NOMO-1 (cell line): ENCODE measurements around the gene PCBD2.
"Not testable (repeated sequence)": the region's sequence is repeated elsewhere in the genome, so short reads cannot be mapped to it uniquely, and the experiment has no call there.

Experiments used
- DNase-seq, 2 experiments: peaks; one replicate each; lab custom pipeline; 2025; ENCODE audit not compliant: unreplicated experiment in 2 of 2; lab: John Stamatoyannopoulos, UW

Gene PCBD2

DNA sequence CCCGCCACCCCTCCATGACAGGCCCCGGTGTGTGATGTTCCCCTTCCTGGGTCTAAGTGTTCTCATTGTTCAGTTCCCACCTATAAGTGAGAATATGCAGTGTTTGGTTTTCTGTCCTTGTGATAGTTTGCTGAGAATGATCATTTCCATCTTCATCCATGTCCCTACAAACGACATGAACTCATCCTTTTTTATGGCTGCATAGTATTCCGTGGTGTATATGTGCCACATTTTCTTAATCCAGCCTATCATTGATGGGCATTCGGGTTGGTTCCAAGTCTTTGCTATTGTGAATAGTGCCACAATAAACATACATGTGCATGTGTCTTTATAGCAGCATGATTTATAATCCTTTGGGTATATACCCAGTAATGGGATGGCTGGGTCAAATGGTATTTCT, 93.1 kb downstream of the PCBD2 start:
- not testable (repeated sequence) for DNase-seq

DNA sequence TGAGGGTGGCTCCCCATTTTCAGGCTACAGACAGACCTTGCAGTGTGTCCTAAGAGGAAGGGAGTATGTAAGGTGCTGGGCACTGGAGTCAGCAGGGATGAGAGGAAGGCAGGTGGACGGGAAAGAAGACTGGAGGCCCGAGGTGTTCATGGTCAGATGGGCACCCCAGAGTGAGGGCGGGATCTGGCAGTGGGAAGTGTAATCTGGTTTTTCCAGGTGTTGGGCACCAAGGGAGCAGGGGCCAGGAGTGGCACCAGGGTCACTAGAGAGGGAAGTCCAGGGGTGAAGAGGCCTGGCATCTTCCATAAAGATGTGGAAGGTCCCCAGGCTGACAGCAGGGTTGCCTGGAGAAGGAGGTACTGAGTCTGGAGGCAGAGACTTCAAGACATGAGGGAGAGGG, 99.4 kb downstream of the PCBD2 start:
- DNase-seq, result no peak

DNA sequence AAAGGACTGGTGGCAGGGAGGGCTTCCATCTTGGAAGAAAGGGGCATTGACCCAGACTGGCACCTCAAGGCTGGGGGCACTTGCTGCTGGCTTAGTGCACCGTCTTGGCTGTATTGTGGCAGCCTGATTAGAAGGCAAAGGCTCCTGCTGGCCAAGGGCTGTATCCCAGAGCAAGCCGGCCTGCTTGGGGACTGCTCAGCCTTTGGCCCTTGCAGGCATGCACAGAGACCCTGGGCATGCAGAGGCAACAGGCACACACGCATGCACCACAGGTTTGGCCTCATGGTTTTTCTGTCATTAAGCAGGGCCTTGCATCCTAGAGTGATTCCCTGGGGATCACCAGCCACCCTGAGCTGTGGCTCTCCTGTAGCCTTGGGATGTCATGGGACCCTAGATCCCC, 100.1 kb downstream of the PCBD2 start:
- DNase-seq, result no peak

DNA sequence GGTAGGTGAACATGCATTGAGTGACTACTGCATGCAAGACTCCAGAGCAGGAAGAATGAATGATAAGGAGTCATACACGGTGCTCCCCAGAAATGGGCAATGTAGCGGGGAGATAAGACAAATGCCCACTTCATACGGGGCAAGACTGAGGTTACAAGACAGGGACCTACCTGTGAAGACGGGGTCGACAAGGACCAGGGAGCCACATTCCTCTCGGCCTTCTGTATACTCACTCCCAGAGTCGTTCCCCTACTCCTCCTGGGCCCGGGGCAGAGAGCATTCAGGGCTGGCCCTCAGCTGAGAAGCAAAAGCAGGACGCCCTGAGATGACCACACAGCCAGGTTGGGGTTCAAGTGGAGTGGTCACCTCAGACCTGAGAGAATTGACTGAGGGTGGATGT, 102.4 kb downstream of the PCBD2 start:
- DNase-seq, result no peak

DNA sequence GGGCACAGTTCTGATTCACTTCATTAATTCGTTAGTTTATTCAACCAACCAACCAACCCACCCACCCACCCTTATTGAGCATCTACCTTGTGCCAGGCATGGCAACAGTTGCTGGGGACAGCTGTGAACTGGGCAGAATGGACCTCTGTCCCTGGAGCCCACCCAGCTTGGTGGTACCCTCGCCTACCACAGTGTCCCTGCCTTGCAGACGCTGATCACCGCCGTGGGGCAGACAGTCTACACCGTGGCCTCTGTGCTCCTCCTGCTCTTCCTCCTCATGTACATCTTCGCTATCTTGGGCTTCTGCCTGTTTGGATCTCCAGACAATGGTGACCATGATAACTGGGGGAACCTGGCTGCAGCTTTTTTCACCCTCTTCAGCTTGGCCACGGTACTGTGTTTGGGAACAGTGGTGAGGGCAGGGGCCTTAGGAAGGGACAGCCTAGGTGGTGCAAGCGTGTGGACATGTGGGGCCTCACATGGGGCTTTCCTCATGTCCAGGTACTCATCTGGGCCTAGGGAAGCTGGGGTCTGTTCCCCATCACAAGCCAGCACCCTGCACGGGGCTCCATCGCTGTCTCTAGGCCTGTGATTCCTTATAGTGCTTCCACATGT, 102.9 kb downstream of the PCBD2 start:
- DNase-seq, result no peak

DNA sequence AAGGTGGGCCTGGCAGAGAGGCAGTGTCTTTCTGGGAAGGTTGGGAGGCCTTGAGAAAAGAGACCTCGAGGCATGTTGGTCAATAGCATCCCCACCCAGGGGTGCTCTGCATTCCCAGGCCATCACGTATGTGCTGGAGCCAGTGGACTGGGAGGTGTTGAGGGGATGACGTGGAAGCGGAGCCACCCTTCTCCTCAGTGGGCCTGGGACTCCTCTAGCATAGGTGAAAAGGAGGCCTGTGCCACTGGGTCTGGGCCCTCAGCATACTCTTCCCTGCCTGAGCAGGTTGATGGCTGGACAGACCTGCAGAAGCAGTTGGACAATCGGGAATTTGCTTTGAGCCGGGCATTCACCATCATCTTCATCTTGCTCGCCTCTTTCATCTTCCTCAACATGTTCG, 103.6 kb downstream of the PCBD2 start:
- no peak for DNase-seq

DNA sequence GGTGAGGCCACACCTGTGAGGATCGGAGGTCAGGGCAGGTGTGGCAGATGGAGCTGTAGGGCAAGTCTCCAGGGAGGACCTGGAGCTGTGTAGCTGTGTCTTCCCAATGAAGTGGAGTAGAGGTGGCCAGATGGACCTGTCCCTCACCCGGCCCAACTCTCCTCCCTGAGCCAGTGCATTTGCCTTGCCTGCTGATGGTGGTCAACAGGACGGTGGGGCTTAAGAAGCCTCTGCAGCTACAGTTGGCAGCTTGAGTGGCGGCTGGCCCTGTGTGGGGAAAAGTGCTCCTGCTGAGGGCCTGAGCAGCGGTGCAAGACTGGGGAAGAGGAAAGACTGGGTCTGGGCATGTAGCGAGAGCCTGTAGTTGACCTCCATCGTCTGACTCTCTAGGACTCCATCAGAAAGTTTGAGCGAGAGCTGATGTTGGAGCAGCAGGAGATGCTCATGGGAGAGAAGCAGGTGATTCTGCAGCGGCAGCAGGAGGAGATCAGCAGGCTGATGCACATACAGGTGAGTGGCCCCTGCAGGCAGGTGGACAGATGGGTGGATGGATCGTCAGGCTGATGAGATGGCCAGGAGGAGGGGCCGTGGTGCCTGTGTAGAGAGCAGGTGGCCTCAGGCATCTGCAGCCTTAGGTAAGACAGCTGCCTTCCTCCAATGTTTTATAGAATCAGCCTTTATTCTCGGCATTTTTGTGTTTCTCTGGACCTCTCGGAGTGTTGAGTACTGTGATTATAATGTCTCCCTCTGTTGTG, 104.2 kb downstream of the PCBD2 start:
- DNase-seq, result no peak

DNA sequence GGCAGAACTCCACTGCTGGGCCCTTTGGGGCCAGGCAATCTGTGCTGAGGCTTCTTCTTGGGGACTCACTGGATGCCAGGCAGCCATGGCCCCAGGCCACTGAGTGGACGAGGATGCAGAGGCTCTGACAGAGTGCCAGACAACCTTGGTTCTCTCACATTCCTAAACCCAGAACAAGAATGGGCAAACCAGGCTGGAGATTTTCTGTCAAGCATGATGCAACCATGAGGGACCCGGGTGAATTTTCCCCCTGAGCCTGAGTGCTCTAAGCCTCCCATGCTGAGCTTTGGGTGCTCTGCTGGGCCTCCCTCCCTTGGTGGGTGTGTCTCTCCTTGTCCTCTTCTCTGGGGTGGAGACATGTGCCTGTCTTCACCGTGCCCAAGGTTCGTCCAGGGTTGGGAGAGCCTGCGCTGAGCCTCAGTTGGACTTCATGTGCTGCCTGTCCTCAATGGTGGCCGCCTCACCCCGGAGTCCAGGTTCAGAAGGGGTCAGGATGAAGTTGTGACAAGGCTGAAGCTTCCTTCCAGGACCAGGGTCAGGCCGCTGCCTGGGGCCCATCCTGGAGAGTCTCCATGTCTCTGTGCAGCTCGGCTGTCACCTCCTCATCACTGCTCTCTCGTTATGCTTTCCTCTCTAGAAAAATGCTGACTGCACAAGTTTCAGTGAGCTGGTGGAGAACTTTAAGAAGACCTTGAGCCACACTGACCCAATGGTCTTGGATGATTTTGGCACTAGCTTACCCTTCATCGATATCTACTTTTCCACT, 105.0 kb downstream of the PCBD2 start:
- no peak for DNase-seq

DNA sequence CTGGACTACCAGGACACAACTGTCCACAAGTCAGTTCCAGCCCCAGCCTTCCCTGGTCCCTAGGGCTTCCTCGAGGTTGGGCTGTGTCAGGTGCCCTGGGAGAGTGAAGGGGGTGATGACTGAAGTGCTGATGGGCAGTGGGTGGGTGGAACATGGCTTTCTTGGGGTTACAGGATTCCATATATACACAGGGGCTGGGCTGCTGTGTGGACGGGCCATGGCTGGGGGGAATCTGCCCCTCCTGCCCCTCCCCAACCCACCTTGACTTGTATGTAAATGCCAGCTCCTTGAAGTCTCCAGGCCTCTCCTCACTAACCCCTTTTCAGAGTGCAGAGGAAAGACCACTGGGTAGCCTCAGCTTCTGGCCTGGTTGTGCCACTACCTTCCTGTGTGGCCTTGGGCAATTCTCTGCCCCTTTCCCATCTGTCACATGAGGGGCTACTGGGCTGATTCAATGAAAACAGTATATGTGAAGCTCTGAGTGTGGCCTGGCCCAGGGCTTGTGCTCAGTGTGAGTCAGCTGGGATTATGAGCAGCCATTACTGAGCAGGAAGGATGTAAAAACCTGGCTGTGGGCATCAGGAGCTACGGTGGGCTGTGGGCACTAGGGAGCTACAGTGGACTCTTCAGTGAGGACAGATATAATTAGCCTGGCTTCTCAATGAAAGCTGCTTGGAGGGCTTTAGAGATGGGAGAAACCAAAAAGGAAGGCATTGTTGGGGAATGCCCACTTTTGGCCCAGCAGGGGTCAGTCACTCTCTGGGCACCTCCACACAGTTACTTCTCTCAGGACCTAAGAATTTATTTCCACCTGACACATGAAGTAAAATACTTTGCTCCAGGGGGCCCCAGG, 105.8 kb downstream of the PCBD2 start:
- no peak for DNase-seq

DNA sequence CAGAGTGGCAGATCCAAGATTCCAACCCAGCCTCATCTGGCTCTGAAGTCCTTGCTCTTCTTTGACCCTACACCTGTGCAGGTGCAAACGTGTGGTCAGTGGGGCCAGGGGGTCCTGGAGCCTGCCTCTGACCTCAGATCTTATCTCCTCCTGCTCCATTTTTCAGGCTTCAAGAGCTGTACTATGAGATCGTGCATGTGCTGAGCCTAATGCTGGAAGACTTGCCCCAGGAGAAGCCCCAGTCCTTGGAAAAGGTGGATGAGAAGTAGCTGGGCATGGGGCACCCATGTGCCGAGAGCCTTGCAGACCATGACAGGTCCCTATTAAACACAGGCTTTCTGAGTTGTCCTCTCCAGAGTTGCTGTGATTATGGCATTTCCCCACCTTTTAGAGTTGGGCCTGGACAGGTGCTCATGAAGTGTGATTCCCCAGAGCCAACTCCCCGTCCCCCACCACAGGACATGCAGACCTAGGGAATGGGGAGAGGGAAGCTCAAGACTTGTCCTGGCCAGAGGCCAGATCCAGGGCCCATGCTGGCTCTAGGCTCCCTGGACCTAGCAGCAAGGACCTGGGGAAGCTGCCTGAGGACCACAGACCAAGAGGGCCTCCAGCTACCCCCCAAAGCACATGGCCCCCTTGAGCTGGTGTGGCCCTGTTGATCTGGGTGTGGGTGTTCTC, 106.6 kb downstream of the PCBD2 start:
- no peak for DNase-seq

DNA sequence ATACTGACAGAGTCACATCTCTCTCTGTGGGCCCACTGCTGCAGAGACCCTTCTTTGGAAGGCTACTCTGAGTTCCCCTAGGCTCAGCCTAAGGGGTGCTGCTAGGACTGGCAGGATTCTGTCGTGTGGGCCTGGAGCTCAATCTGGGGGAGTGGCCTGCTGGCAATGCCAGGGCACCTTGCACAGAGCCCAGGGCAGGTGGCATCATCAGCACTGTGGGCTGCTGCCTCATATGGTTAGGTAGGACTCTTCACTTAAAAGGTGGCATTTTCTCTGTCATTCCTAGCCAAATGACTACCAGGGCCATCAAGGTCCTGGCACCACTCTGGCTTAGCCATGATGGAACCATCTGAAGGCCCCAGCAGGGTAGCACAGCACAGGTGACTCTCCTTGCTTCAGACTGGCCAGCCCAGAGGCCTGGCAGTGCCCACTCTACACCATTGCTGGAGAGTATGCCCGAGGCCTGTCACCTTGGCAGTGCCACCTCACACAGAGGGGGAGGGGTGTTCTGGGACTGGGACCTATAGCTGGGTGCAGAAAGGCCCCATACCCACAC, 107.2 kb downstream of the PCBD2 start:
- no peak for DNase-seq
